ENCODE data around the gene FGD2.

DNA sequence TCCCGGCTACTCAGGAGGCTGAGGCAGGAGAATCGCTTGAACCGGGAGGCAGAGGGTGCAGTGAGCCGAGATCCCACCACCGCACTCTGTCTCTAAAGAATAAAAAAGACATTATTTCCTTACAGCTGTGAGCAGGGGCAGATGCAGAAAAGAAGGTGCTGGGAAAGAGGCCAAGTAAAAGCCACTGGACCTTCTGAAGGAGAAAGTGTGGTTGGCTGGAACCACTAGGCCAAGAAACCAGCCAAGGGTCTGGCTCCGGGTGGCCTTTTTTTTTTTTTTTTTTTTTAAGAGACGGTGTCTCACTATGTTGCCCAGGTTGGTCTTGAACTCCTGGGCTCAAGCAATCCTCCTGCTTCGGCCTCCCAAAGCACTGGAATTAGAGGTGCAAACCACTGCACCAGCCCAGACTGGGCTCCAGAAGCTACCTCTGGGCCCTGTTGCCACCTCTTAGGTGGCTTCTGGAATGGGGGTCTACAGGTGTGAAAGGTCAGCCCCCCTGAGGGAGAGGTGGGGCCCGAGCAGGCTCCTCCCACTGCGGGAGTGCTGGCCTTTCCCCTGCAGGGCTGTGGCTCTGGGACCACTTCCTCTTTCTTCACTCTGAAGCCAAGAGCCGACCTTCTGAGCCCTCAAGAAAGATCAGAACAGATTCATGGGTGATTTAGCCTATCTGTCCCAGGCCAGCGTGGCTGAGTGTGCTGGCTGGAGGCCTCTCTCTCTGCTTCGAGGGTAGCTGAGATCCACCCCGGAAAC, at the start of gene FGD2:
- TF ChIP-seq YY1 (IDR thresholded peaks at IDR 0.05; ENCODE audit: insufficient read depth, insufficient read length) (no peak), ZNF274 (IDR thresholded peaks at IDR 0.05; ENCODE audit: low read depth, low read length) (no peak)

All from NT2/D1 (cell line).